ENCODE results near the gene PXMP2.

GRCh38 chr12:132723015-132723763, 35.8 kb downstream of the PXMP2 start:
- TF ChIP-seq POLR2A (IDR thresholded peaks at IDR 0.05; ENCODE audit: low read length) (no peak), KDM5A (IDR thresholded peaks at IDR 0.05) (no peak), HOXB13 (CRISPR knock-in tag; IDR thresholded peaks at IDR 0.05; ENCODE audit: low read depth) (no peak), CTCF (IDR thresholded peaks at IDR 0.05) (no peak), GATA3 (IDR thresholded peaks at IDR 0.05; ENCODE audit: borderline replicate concordance) (no peak)
